ENCODE data around the gene UBE2K.
"Not testable (repeated sequence)": the region's sequence is repeated elsewhere in the genome, so short reads cannot be mapped to it uniquely, and the experiment has no call there.

UBE2K gene

GRCh38 chr4:39761005-39761667, 63.2 kb downstream of the UBE2K start:
- FAIRE-seq (no peak), DNase-seq (ENCODE audit: insufficient read length, low spot score) (no peak)
- no peak for TF ChIP-seq CTCF (IDR thresholded peaks at IDR 0.05; ENCODE audit: insufficient read depth, missing control alignments)

- no peak for FAIRE-seq
- no peak for TF ChIP-seq CTCF (IDR thresholded peaks at IDR 0.05; ENCODE audit: insufficient read depth, missing control alignments)
Measured at GRCh38 chr4:39763714-39764572, 66.0 kb downstream of the UBE2K start.

GRCh38 chr4:39770005-39770404, 72.1 kb downstream of the UBE2K start:
- no peak for FAIRE-seq
- TF ChIP-seq CTCF (IDR thresholded peaks at IDR 0.05; ENCODE audit: insufficient read depth, missing control alignments), result no peak
- DNase-seq (ENCODE audit: insufficient read length, low spot score), result no peak

More at GRCh38 chr4:39763714-39764572, 66.0 kb downstream of the UBE2K start:
- no peak for DNase-seq (ENCODE audit: insufficient read length, low spot score)

GRCh38 chr4:39770471-39770870, 72.5 kb downstream of the UBE2K start:
- no peak for FAIRE-seq
- DNase-seq (ENCODE audit: insufficient read length, low spot score), result no peak
- no peak for TF ChIP-seq CTCF (IDR thresholded peaks at IDR 0.05; ENCODE audit: insufficient read depth, missing control alignments)

GRCh38 chr4:39770969-39771724, 73.2 kb downstream of the UBE2K start:
- DNase-seq (ENCODE audit: insufficient read length, low spot score) (no peak), FAIRE-seq (no peak)
- TF ChIP-seq CTCF (IDR thresholded peaks at IDR 0.05; ENCODE audit: insufficient read depth, missing control alignments), result no peak

- FAIRE-seq; DNase-seq (ENCODE audit: insufficient read length, low spot score): not testable (repeated sequence)
Measured at GRCh38 chr4:39781988-39782387, 84.1 kb downstream of the UBE2K start.

GRCh38 chr4:39785083-39785482, 87.1 kb downstream of the UBE2K start:
- no peak for TF ChIP-seq CTCF (IDR thresholded peaks at IDR 0.05; ENCODE audit: insufficient read depth, missing control alignments)
- no peak for DNase-seq (ENCODE audit: insufficient read length, low spot score)
- no peak for FAIRE-seq

All from D721Med (cell line).